Ascending aorta (tissue), 2 donors: Measurements from ENCODE around the gene IGLL5. TPM values are rescaled to one million over a fixed set of nuclear protein-coding genes. Genes with fewer than 3 reads are reported as not detected.

Source experiments
- DNase-seq, 2 donors: peaks; one replicate each; pipeline ENCODE4 v3.0.0-alpha.2; 2019; ENCODE audit warnings: low spot score in 2 of 2
- H3K27ac ChIP-seq, 2 donors: fragments of 200-600 bp; sonication (generic); one replicate each; pipeline ENCODE4 v1.5.1; 2016 to 2017; ENCODE audit warnings: mild to moderate bottlenecking in 1 of 2
- H3K27me3 ChIP-seq: fragments of 200-600 bp; sonication (generic); one replicate; pipeline ENCODE4 v1.5.1; 2017
- H3K36me3 ChIP-seq, 2 donors: fragments of 200-600 bp; sonication (generic); one replicate each; pipeline ENCODE4 v1.5.1; 2016
- H3K4me1 ChIP-seq, 2 donors: fragments of 200-600 bp; sonication (generic); one replicate each; pipeline ENCODE4 v1.5.1; 2016 to 2017; ENCODE audit warnings: mild to moderate bottlenecking in 1 of 2
- H3K4me3 ChIP-seq, 2 donors: fragments of 200-600 bp; sonication (generic); one replicate each; pipeline ENCODE4 v1.5.1; 2016 to 2017; ENCODE audit warnings: mild to moderate bottlenecking in 1 of 2
- H3K9me3 ChIP-seq, 2 donors: fragments of 200-600 bp; sonication (generic); one replicate each; pipeline ENCODE4 v1.5.1; 2016
- intact Hi-C: fragments of 100-400 bp; cut with DNase I; formaldehyde crosslinking; loops from one replicate; pipeline ENCODE4 v1.15.1; 2023
- total RNA-seq: library from RNA; depleted of rRNA; stranded (reverse); fragments of >200 nt; gene quantifications from one replicate; pipeline ENCODE4 v1.1.0, GENCODE V29; 2016
- TF ChIP-seq, protein P1 (sequence below), 3 experiments: fragments of 200-600 bp in 2 of 3; fragments of 450-650 bp in 1 of 3; sonication (generic) in 2 of 3; IDR thresholded peaks; one replicate each; pipeline ENCODE4 v1.5.1; 2016 to 2019; ENCODE audit warnings: antibody characterized with exemption in 3 of 3, mild to moderate bottlenecking in 1 of 3, moderate library complexity in 1 of 3

IGLL5 gene
- total RNA-seq, 1 donor from 2014 or later, result 2.3 TPM

DNA sequence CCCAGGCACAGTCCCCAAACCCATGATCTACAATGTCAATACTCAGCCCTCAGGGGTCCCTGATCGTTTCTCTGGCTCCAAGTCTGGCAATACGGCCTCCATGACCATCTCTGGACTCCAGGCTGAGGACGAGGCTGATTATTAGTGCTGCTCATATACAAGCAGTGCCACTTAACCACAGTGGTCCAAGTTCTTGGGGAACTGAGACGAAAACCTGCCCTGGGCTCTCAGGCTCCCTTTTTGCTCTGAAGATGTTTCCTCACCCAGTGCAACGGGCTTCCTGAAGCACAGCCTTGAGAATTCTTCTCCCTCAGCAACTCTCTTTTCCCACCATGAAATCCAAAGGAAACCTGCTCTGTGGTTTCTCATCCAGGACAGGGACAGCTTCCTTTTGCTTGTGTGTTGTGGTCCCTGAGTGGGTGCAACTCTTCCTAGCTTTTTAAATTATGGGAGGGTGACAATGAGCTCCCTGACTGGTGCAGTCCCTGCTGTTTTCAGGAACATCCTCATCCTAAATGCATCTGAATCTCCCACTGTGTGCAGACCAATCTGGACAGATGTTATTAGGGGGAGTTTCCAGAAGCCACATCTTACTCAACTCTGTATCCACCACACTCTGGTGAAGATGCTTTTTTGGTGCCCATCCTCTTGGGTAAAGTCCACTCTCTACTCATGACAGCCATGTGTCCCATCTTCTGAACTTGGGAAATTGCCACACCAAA, 30.6 kb upstream of the IGLL5 start:
- intact Hi-C loops, result no loop called here

DNA sequence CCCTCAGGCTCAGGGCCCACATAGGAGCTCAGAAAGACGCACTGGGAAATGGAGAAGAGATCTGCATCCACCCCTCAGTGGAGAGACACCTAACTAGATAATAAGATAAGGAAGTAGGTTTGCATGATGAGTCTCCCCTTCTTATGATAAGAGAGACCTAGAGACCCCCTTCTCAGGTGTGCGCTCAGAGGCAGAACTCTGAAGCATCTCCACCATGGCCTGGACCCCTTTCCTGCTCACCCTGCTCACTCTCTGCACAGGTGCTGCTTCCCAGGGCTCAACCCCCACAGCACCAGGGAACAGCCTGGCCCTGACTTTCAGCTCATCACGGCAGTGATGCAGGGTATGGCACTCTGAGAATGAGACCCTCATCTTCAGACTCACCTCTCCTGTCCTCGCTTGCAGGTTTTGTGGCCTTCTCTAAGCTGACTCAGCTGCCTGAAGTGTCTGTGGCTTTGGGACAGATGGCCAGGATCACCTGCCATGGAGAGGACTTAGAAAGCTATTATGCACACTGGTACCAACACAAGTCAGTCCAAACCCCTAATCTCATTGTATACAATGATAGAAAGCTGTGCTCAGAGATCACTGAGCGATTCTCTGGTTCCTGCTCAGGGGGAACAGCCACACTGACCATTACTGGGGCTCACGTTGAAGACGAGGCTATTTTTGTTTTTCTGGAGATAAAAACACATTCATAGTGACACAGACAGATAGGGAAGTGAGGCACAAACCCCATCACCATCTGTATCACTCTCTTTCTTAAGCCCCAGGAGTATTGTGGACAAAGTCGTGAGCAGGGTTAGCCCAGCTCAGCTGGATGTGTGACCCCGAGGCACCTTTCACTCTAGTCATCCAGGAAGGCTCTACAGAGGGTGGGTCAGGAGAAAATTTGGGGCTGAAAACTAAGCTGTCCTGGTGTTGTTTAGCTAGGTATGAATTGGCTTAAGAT, 29.7 kb upstream of the IGLL5 start:
- intact Hi-C loops, result no loop called here
- H3K4me3 ChIP-seq, result no peak overlapping the region
- TF ChIP-seq, protein P1, sequence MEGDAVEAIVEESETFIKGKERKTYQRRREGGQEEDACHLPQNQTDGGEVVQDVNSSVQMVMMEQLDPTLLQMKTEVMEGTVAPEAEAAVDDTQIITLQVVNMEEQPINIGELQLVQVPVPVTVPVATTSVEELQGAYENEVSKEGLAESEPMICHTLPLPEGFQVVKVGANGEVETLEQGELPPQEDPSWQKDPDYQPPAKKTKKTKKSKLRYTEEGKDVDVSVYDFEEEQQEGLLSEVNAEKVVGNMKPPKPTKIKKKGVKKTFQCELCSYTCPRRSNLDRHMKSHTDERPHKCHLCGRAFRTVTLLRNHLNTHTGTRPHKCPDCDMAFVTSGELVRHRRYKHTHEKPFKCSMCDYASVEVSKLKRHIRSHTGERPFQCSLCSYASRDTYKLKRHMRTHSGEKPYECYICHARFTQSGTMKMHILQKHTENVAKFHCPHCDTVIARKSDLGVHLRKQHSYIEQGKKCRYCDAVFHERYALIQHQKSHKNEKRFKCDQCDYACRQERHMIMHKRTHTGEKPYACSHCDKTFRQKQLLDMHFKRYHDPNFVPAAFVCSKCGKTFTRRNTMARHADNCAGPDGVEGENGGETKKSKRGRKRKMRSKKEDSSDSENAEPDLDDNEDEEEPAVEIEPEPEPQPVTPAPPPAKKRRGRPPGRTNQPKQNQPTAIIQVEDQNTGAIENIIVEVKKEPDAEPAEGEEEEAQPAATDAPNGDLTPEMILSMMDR (IDR thresholded peaks at IDR 0.05), result no peak
- no peak for DNase-seq
- no peaks in the 10 kb centered on the region for H3K27me3 ChIP-seq
- no peak overlapping the region for H3K27ac ChIP-seq
- H3K4me1 ChIP-seq, result no peaks in the 10 kb centered on the region
- H3K36me3 ChIP-seq, result no peaks in the 10 kb centered on the region
- H3K9me3 ChIP-seq, result no peaks in the 10 kb centered on the region

More for the DNA sequence above, 30.6 kb upstream of the IGLL5 start:
- no peak for DNase-seq
- Histone ChIP-seq H3K9me3 (no peaks in the 10 kb centered on the region), H3K4me1 (no peaks in the 10 kb centered on the region), H3K4me3 (no peak overlapping the region), H3K36me3 (no peaks in the 10 kb centered on the region), H3K27me3 (no peaks in the 10 kb centered on the region), H3K27ac (no peak overlapping the region)
- TF ChIP-seq, protein P1 (IDR thresholded peaks at IDR 0.05), result no peak

DNA sequence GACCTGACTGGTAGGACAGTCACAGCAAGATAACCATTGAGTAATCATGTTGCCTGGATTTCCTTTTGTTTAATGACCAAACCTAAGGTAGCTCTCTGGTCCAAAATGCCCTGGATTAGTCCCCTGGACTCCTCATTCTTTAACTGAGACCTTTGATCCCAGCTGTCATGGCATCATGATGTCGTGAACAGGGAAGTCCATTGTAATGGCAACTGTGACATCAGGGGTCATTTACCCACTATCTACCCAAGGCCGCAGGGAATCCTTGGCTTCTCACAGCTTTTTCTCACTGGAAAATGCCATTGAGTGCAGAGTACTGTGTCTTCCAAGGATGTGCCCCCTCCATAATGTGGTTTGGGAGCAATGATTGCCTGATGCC, 29.1 kb upstream of the IGLL5 start:
- Histone ChIP-seq H3K9me3 (no peaks in the 10 kb centered on the region), H3K4me1 (no peaks in the 10 kb centered on the region), H3K4me3 (no peak overlapping the region), H3K27ac (no peak overlapping the region), H3K27me3 (no peaks in the 10 kb centered on the region), H3K36me3 (no peaks in the 10 kb centered on the region)
- intact Hi-C loops, result no loop called here
- no peak for DNase-seq
- TF ChIP-seq, protein P1 (IDR thresholded peaks at IDR 0.05), result no peak

DNA sequence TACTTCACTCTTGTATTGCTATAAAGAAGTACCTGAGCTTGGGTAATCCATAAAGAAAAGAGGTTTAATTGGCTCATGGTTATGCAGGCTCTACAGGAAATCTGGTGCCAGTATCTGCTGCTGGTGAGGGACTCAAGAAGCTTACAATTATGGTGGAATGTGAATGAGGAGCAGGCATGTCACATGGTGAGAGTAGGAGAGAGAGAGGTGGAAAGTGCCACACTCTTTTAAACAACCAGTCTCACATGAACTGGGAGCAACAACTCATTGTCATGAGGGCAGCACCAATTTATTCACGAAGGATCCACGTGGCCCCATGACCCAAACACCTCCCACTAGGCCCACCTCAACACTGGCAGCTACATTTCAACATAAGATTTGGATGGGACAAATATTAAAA, 24.6 kb upstream of the IGLL5 start:
- intact Hi-C loops, result no loop called here

DNA sequence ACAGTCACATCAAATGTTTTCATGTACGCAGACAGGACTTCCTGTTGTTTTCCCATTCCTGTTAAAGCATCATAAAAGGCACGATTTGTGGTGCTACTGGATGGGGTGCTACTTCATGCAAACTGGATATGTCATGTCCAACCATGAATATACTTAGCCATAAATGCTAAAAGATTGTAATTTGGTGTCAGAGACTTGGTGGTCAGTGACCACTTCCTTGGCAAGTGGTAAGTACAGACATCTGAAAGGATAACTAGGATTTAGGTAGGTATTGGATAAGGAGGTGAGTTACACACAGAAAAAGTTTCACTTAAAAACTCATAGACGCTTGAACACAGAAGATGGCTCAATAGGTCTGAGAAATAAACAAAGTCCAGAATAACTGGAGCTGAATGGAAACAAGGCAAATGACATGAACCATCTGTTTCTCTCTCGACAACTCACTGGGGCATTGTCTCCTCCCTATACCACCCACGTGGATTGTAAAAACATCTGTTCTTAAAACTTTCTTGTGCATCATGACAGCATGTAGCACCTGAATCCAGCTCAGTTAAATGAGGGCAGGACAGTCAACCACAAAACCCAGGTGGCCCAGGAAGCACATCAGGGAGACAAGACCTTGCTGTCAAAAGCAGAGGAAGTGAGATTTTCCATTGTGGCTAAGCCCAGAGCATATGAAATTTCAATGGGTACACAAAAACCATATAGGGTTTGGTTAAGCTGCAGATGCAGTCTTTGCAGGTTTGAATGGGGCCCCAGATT, 22.1 kb upstream of the IGLL5 start:
- no peak overlapping the region for H3K27ac ChIP-seq

More for the DNA sequence above, 24.6 kb upstream of the IGLL5 start:
- TF ChIP-seq, protein P1 (IDR thresholded peaks at IDR 0.05), result no peak
- Histone ChIP-seq H3K36me3 (no peaks in the 10 kb centered on the region), H3K27ac (no peak overlapping the region), H3K27me3 (no peaks in the 10 kb centered on the region), H3K4me3 (no peak overlapping the region), H3K9me3 (no peaks in the 10 kb centered on the region), H3K4me1 (no peaks in the 10 kb centered on the region)
- no peak for DNase-seq

More for the DNA sequence above, 22.1 kb upstream of the IGLL5 start:
- DNase-seq, result no peak
- H3K27me3 ChIP-seq, result no peaks in the 10 kb centered on the region
- TF ChIP-seq, protein P1 (IDR thresholded peaks at IDR 0.05), result no peak
- H3K9me3 ChIP-seq, result no peaks in the 10 kb centered on the region
- no peaks in the 10 kb centered on the region for H3K4me1 ChIP-seq
- intact Hi-C loops, result no loop called here
- no peak overlapping the region for H3K4me3 ChIP-seq
- no peaks in the 10 kb centered on the region for H3K36me3 ChIP-seq
